Chondrocyte (in vitro differentiated cells): ENCODE measurements around the gene SEC24C. TPM values are rescaled to one million over a fixed set of nuclear protein-coding genes. Genes with fewer than 3 reads are reported as not detected.

ENCODE experiments used
- DNase-seq: peaks from one replicate; pipeline ENCODE4 v3.0.0; 2021; ENCODE audit warnings: mixed read lengths, low spot score
- H3K27ac Mint-ChIP-seq: one replicate; pipeline ENCODE4 v1.8.0; 2021; ENCODE audit warnings: mild to moderate bottlenecking, moderate library complexity, mixed read lengths; ENCODE audit not compliant: unreplicated experiment
- H3K27me3 Mint-ChIP-seq: 2 replicates; pipeline ENCODE4 v1.8.0; 2021; ENCODE audit warnings: low read depth, mixed read lengths
- H3K36me3 Mint-ChIP-seq: 2 replicates; pipeline ENCODE4 v1.8.0; 2021; ENCODE audit warnings: low read depth, mixed read lengths
- H3K4me1 Mint-ChIP-seq: 2 replicates; pipeline ENCODE4 v1.8.0; 2021; ENCODE audit warnings: low read depth, mild to moderate bottlenecking, mixed read lengths
- H3K4me3 Mint-ChIP-seq: one replicate; pipeline ENCODE4 v1.8.0; 2021; ENCODE audit warnings: mild to moderate bottlenecking, moderate library complexity, mixed read lengths; ENCODE audit not compliant: unreplicated experiment
- H3K9me3 Mint-ChIP-seq: 2 replicates; pipeline ENCODE4 v1.8.0; 2021; ENCODE audit warnings: low read depth, mixed read lengths
- total RNA-seq: library from RNA; stranded (reverse); gene quantifications from 3 replicates; pipeline ENCODE4 v1.2.1, GENCODE V29; 2021
- TF ChIP-seq, protein P1 (sequence below): fragments of 200-600 bp; sonication (generic); IDR thresholded peaks from 2 replicates; pipeline ENCODE4 v1.5.0; 2021; ENCODE audit warnings: antibody characterized with exemption, mild to moderate bottlenecking, moderate library complexity

SEC24C gene
- total RNA-seq, 1 donor from 2014 or later, result 55.6 TPM

DNA sequence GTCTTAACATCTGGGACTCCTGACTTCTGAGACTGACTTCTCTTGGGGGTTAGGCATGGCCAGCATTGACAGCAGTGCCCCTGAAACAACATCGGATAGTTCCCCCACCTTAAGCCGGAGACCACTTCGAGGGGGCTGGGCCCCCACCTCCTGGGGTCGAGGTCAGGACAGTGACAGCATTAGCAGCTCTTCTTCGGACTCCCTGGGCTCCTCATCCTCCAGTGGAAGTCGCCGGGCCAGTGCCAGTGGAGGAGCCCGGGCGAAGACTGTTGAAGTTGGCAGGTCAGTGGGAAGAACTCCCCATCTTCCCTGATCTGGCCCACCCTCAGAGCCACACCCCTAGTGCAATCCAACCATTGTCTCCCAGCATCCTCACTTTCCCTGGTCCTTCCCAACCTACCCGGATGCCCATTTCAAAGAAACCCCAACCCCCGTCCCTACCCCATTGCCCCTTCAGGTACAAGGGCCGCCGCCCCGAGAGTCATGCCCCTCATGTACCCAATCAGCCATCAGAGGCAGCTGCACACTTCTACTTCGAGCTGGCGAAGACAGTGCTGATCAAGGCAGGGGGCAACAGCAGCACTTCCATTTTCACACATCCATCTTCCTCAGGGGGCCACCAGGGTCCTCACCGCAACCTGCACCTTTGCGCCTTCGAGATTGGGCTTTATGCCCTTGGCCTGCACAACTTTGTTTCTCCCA is 53.3 kb downstream of the SEC24C start:
- H3K36me3 Mint-ChIP-seq, result peaks cover 47% of the 10 kb centered on the region
- no peak overlapping the region for H3K4me3 Mint-ChIP-seq
- DNase-seq, result no peak
- no peaks in the 10 kb centered on the region for H3K4me1 Mint-ChIP-seq
- H3K9me3 Mint-ChIP-seq, result no peaks in the 10 kb centered on the region
- no peaks in the 10 kb centered on the region for H3K27me3 Mint-ChIP-seq
- TF ChIP-seq, protein P1, sequence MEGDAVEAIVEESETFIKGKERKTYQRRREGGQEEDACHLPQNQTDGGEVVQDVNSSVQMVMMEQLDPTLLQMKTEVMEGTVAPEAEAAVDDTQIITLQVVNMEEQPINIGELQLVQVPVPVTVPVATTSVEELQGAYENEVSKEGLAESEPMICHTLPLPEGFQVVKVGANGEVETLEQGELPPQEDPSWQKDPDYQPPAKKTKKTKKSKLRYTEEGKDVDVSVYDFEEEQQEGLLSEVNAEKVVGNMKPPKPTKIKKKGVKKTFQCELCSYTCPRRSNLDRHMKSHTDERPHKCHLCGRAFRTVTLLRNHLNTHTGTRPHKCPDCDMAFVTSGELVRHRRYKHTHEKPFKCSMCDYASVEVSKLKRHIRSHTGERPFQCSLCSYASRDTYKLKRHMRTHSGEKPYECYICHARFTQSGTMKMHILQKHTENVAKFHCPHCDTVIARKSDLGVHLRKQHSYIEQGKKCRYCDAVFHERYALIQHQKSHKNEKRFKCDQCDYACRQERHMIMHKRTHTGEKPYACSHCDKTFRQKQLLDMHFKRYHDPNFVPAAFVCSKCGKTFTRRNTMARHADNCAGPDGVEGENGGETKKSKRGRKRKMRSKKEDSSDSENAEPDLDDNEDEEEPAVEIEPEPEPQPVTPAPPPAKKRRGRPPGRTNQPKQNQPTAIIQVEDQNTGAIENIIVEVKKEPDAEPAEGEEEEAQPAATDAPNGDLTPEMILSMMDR, result no peak
- peak overlapping the region; percentile 27 for H3K27ac Mint-ChIP-seq

DNA sequence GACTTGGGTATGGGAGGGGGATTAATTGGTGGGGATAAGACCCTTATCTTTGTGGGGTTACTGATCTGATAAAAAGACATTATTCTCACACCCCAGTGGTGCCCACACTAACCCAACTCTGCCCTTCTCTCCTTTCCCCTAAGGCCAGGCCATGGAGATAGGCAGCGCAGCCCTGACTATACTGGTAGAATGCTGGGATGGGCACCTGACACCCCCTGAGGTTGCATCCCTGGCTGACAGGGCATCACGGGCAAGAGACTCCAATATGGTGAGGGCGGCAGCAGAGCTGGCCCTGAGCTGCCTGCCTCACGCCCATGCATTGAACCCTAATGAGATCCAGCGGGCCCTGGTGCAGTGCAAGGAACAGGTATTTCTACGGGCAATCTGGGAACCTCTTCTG is 53.9 kb downstream of the SEC24C start:
- peaks cover 48% of the 10 kb centered on the region for H3K36me3 Mint-ChIP-seq
- H3K4me1 Mint-ChIP-seq, result no peaks in the 10 kb centered on the region
- H3K9me3 Mint-ChIP-seq, result no peaks in the 10 kb centered on the region
- no peak for DNase-seq
- TF ChIP-seq, protein P1, result no peak
- H3K27ac Mint-ChIP-seq, result no peak overlapping the region
- H3K4me3 Mint-ChIP-seq, result no peak overlapping the region
- H3K27me3 Mint-ChIP-seq, result no peaks in the 10 kb centered on the region

DNA sequence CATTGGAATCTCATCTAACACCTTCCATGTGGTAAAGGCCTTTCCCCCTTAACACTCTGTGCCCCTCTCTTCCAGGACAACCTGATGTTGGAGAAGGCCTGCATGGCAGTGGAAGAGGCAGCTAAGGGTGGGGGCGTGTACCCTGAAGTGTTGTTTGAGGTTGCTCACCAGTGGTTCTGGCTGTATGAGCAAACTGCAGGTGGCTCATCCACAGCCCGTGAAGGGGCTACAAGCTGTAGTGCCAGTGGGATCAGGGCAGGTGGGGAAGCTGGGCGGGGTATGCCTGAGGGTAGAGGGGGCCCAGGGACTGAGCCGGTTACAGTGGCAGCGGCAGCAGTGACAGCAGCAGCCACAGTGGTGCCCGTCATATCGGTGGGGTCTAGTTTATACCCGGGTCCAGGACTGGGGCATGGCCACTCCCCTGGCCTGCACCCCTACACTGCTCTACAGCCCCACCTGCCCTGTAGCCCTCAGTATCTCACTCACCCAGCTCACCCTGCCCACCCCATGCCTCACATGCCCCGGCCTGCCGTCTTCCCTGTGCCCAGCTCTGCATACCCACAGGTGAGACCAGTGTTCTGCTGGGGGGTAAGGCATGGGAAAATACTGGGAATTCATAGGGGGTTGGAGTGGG is 54.9 kb downstream of the SEC24C start:
- Mint-ChIP-seq H3K27me3 (no peaks in the 10 kb centered on the region), H3K4me1 (peaks cover 4% of the 10 kb centered on the region), H3K4me3 (no peak overlapping the region), H3K27ac (no peak overlapping the region), H3K9me3 (no peaks in the 10 kb centered on the region), H3K36me3 (peaks cover 43% of the 10 kb centered on the region)
- peak; percentile 75 for DNase-seq
- TF ChIP-seq, protein P1, result no peak

DNA sequence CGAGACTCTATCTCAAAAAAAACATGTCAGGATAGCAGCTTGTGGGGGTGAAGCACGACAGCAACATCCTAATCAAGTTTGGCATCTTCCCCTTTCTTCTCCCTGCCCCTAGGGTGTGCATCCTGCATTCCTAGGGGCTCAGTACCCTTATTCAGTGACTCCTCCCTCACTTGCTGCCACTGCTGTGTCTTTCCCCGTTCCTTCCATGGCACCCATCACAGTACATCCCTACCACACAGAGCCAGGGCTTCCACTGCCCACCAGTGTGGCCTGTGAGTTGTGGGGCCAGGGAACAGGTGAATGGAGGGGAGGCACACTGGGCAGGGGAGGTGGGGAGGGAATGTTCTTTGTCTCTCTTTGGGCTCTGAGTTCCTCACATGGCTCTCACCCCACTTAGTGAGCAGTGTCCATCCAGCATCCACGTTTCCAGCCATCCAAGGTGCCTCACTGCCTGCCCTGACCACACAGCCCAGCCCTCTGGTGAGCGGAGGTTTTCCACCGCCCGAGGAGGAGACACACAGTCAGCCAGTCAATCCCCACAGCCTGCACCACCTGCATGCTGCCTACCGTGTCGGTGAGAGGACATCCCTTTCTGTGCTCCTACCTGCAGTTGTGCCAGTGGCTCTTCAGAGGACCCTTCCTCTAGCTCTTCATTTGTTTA is 55.9 kb downstream of the SEC24C start:
- peaks cover 5% of the 10 kb centered on the region for H3K4me1 Mint-ChIP-seq
- H3K36me3 Mint-ChIP-seq, result peaks cover 38% of the 10 kb centered on the region
- peak overlapping the region; percentile 66 for H3K27ac Mint-ChIP-seq
- H3K9me3 Mint-ChIP-seq, result no peaks in the 10 kb centered on the region
- no peaks in the 10 kb centered on the region for H3K27me3 Mint-ChIP-seq
- DNase-seq, result peak; percentile 81
- TF ChIP-seq, protein P1, result no peak
- H3K4me3 Mint-ChIP-seq, result no peak overlapping the region

DNA sequence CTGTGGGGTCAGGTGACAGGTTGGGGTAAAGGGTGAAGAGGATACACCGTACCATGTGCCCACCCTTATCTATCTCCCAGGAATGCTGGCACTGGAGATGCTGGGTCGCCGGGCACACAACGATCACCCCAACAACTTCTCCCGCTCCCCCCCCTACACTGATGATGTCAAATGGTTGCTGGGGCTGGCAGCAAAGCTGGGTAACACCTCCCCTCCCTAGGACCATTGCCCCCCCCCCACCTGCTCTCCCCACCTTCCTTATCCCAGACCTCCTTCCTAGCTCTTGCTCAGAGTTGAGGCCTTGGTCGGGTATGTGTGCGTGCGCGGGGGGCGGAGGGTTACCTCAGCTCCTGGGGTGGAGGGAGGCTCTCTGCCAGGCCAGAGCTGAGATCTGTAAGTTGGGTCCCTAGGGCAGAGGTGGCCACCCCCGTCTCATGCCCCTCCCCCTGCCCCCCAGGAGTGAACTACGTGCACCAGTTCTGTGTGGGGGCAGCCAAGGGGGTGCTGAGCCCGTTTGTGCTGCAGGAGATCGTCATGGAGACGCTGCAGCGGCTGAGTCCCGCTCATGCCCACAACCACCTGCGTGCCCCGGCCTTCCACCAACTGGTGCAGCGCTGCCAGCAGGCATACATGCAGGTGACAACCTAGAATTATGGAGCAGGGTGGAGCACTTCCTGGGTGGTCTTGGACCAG is 56.5 kb downstream of the SEC24C start:
- peaks cover 5% of the 10 kb centered on the region for H3K4me1 Mint-ChIP-seq
- H3K4me3 Mint-ChIP-seq, result no peak overlapping the region
- TF ChIP-seq, protein P1, result no peak
- peak overlapping the region; percentile 32 for H3K27ac Mint-ChIP-seq
- H3K36me3 Mint-ChIP-seq, result peaks cover 35% of the 10 kb centered on the region
- H3K27me3 Mint-ChIP-seq, result no peaks in the 10 kb centered on the region
- peak; percentile 90 for DNase-seq
- no peaks in the 10 kb centered on the region for H3K9me3 Mint-ChIP-seq
